NT2/D1 (cell line): ENCODE results near the gene NCR3LG1.

Experiments
- DNase-seq: peaks from one replicate; pipeline ENCODE4 v3.0.0-alpha.2; 2011; ENCODE audit warnings: low read depth, low spot score
- H3K27me3 ChIP-seq: 2 replicates; pipeline ENCODE4 v1.6.0; 2011; ENCODE audit warnings: mild to moderate bottlenecking; ENCODE audit not compliant: insufficient read length, insufficient read depth
- H3K36me3 ChIP-seq: 2 replicates; pipeline ENCODE4 v1.6.1; 2011; ENCODE audit warnings: mild to moderate bottlenecking, low read length, mixed read lengths; ENCODE audit not compliant: insufficient read depth, insufficient read length
- H3K4me1 ChIP-seq: 2 replicates; pipeline ENCODE4 v1.5.1; 2011; ENCODE audit not compliant: insufficient read depth, insufficient read length
- H3K4me3 ChIP-seq: 2 replicates; pipeline ENCODE4 v1.5.1; 2011; ENCODE audit warnings: low read depth; ENCODE audit not compliant: insufficient read length
- H3K9ac ChIP-seq: 2 replicates; pipeline ENCODE4 v1.6.0; 2011; ENCODE audit warnings: low read depth; ENCODE audit not compliant: insufficient read length
- H3K9me3 ChIP-seq: 2 replicates; pipeline ENCODE4 v1.5.1; 2011; ENCODE audit warnings: mild to moderate bottlenecking, low read length; ENCODE audit not compliant: insufficient read depth
- SUZ12 ChIP-seq: IDR thresholded peaks from 2 replicates; pipeline ENCODE4 v1.6.1; 2011; ENCODE audit not compliant: insufficient read length, insufficient read depth; ENCODE audit errors: extremely low read depth
- YY1 ChIP-seq: IDR thresholded peaks from 2 replicates; pipeline ENCODE4 v1.6.1; 2011; ENCODE audit not compliant: insufficient read length, insufficient read depth
- ZNF274 ChIP-seq: IDR thresholded peaks from 2 replicates; pipeline ENCODE4 v1.6.1; 2011; ENCODE audit warnings: mild to moderate bottlenecking, low read depth, low read length

Gene NCR3LG1

DNA sequence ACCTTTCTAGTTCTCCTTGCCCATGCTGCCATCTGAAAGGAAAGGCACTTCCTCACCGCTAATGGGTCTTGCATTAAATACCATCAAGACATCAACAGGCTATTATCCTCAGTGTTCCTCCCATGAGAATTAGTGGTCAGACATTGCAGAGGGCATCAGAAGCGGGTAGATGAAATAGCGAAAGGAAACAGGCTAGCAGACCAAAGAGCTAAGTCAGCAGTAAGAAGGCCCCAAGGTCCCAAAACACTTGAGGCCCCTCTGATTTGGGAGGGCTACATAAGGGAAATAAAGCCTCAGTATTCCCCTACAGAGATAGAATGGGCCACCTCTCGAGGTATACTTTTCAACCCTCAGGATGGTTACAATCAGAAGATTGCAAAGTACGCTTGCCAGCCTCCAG is 23.9 kb downstream of the NCR3LG1 start:
- TF ChIP-seq SUZ12 = no peak
- Histone ChIP-seq H3K27me3 (peaks cover 52% of the 10 kb centered on the region), H3K4me3 (no peak overlapping the region), H3K9me3 (peaks cover 78% of the 10 kb centered on the region), H3K4me1 (peaks cover 4% of the 10 kb centered on the region), H3K36me3 (no peaks in the 10 kb centered on the region), H3K9ac (no peak overlapping the region)
- DNase-seq = no peak

DNA sequence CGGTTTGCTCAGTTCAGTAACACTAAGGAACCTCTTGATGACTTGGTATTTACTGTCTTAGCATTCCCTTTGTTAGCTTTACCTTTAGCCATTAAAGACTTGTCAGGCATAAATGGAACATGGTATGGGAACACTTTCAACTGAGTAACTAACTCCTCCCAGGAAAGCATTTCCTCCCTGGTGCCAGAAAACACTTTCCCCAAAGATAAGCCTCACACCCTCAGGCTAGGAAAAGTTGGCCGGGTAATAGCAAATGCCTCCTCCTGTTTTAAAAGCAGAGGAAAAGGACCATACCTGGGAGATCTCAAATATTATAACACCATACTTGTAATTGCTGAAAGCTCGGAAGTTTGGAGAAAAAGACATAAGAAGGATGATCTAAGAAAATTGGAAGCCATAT is 24.9 kb downstream of the NCR3LG1 start:
- no peaks in the 10 kb centered on the region for H3K36me3 ChIP-seq
- H3K9me3 ChIP-seq = peaks cover 68% of the 10 kb centered on the region
- peaks cover 4% of the 10 kb centered on the region for H3K4me1 ChIP-seq
- TF ChIP-seq ZNF274 = no peak
- no peak for TF ChIP-seq YY1
- no peak for TF ChIP-seq SUZ12
- H3K9ac ChIP-seq = no peak overlapping the region
- H3K4me3 ChIP-seq = no peak overlapping the region
- peaks cover 52% of the 10 kb centered on the region for H3K27me3 ChIP-seq
- no peak for DNase-seq

DNA sequence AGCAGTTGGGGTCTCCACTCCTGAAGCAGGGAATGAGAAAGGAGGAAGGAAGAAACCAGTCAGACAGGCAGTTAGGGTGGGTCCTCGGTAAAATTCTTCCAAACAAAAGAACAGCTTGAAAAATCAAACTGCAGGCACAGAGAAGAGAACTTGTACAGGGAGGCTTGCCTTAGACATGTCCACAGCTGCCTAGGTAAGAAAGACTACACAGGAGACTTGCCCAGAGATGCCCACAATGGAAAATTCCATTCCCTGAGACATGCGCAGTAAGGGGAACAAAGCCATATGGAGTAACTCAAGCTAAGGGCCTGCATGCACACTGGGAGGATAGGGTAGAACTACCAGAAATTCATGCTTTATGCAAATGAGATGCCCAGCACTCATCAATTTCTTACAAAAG is 27.1 kb downstream of the NCR3LG1 start:
- Histone ChIP-seq H3K9ac (no peak overlapping the region), H3K36me3 (no peaks in the 10 kb centered on the region), H3K9me3 (peaks cover 47% of the 10 kb centered on the region), H3K4me3 (no peak overlapping the region), H3K4me1 (peaks cover 4% of the 10 kb centered on the region), H3K27me3 (peaks cover 52% of the 10 kb centered on the region)
- DNase-seq = no peak
- no peak for TF ChIP-seq YY1
- TF ChIP-seq SUZ12 = no peak
- no peak for TF ChIP-seq ZNF274

DNA sequence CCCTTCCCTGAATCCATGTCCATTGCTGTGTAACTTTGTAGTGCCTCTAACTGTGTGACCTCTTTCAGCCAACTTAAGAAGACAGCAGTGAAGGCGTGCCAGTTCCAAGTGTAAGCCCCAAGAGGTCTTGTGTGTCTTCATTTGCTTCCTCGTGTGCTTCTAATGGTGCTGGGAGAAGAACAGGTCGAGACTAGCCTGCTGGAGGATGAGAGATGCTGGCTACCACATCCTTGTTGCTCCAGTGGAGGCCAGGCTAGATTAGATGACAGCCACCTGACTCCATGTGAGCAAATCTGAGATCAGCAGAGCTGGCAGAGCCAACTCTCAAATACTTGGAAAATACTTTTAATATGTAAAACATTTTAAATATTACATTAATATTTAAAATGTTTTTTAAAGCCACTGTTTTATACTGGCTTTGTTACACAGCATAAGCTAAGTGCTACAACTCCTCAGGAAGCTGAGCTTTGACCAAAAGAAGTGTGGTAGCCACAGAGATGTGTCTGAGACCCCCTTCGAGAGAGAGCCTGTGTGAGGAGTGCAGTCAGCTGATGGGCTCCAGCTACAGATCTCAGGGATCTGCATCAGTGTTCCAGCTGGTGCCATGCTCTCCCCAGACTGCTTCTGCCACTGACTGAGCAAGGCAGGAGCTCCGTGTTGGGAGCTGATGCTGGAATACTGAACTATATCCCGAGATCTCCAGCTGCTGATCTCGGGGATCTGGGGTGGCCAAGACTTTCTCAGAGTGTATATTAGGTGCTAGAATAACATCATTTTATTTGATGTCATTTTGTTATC is 28.0 kb downstream of the NCR3LG1 start:
- H3K4me3 ChIP-seq = no peak overlapping the region
- peaks cover 37% of the 10 kb centered on the region; the same call in 1 of the 2 replicates for H3K9me3 ChIP-seq
- TF ChIP-seq YY1 = no peak
- TF ChIP-seq ZNF274 = no peak
- no peak for TF ChIP-seq SUZ12
- no peaks in the 10 kb centered on the region for H3K36me3 ChIP-seq
- H3K4me1 ChIP-seq = peaks cover 4% of the 10 kb centered on the region
- H3K27me3 ChIP-seq = peaks cover 45% of the 10 kb centered on the region
- H3K9ac ChIP-seq = no peak overlapping the region
- DNase-seq = no peak

- TF ChIP-seq SUZ12 (no peak), YY1 (no peak), ZNF274 (no peak)
- peaks cover 25% of the 10 kb centered on the region; the same call in 1 of the 2 replicates for H3K9me3 ChIP-seq
- H3K4me3 ChIP-seq = no peak overlapping the region
- H3K27me3 ChIP-seq = peaks cover 36% of the 10 kb centered on the region
- H3K36me3 ChIP-seq = no peaks in the 10 kb centered on the region
- H3K9ac ChIP-seq = no peak overlapping the region
- H3K4me1 ChIP-seq = peaks cover 10% of the 10 kb centered on the region
- no peak for DNase-seq
These were observed 29.6 kb downstream of the NCR3LG1 start for GRCh38 chr11:17381156-17381555.

DNA sequence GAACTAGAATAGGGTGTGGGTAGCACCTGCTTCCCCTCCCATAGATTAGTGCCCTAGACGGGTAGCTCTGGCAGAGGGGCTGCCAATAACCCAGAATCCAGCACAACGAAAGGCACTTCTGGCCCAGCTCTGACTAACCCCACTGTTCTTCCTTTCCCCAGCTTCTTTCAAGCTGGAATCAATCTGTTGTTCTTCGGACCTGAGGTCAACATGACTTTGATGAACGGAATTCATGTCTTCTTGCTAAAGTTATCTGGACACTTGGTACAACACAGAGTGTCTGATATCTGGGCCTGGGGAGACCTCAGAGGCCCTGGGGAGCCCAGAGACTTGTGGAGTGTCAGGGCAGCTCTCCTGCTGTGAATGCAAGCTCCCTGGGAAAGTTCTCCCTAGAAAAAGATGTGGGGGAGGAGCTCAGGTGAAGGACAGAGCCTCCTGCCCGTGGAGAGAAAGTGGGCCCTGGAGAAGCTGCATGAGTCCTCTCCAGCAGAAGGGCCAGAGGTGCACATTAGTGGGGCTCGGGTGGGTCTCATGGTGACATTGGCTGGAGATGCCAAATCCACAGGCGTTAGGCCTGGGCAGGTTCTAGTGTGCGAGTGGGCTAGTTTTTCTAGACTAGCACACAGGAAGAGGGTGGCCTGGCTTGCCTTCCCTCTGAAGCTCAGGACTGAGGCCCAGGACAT is 30.6 kb downstream of the NCR3LG1 start:
- Histone ChIP-seq H3K27me3 (peaks cover 37% of the 10 kb centered on the region), H3K4me1 (peaks cover 12% of the 10 kb centered on the region), H3K36me3 (no peaks in the 10 kb centered on the region), H3K9ac (no peak overlapping the region), H3K9me3 (peaks cover 25% of the 10 kb centered on the region; the same call in 1 of the 2 replicates), H3K4me3 (no peak overlapping the region)
- TF ChIP-seq YY1 (no peak), SUZ12 (no peak), ZNF274 (no peak)
- no peak for DNase-seq

- no peak for DNase-seq
- Histone ChIP-seq H3K4me3 (no peak overlapping the region), H3K36me3 (no peaks in the 10 kb centered on the region), H3K4me1 (peaks cover 12% of the 10 kb centered on the region), H3K9ac (no peak overlapping the region), H3K27me3 (peaks cover 35% of the 10 kb centered on the region), H3K9me3 (peaks cover 14% of the 10 kb centered on the region; the same call in 1 of the 2 replicates)
- TF ChIP-seq YY1 = no peak
- no peak for TF ChIP-seq ZNF274
- TF ChIP-seq SUZ12 = no peak
These were observed 31.9 kb downstream of the NCR3LG1 start for GRCh38 chr11:17383461-17383860.
